K562 (cell line): ENCODE data around the gene GSS. TPM values are rescaled to one million over a fixed set of nuclear protein-coding genes. Genes with fewer than 3 reads are reported as not detected.

Source experiments
- CEBPG ChIP-seq, 3 experiments: fragments of 200-800 bp in 1 of 3; sonication (Bioruptor generic) in 1 of 3; sonication (generic) in 1 of 3; formaldehyde crosslinking in 1 of 3; IDR thresholded peaks in 2 of 3; conservative IDR thresholded peaks in 1 of 3; 2 replicates each; pipeline versions ENCODE4 v1.6.1 to v1.8.0; 2016 to 2022; ENCODE audit warnings: missing compliant biosample characterization in 2 of 3, missing genetic modification characterization in 2 of 3, mild to moderate bottlenecking in 1 of 3, missing genetic modification reagents in 1 of 3
- CREBBP ChIP-seq: IDR thresholded peaks from one replicate; pipeline ENCODE4 v1.6.1; 2012; ENCODE audit warnings: low read depth, mild to moderate bottlenecking, control low read depth, inconsistent platforms, low read length
- CXXC5 ChIP-seq: fragments of 250-450 bp; sonication (Bioruptor Pico); IDR thresholded peaks from 2 replicates; pipeline ENCODE4 v1.8.0; 2022; ENCODE audit warnings: inconsistent platforms, mild to moderate bottlenecking, moderate library complexity
- E2F4 ChIP-seq: sonication (generic); formaldehyde crosslinking; IDR thresholded peaks from 2 replicates; pipeline ENCODE4 v1.8.0; 2022; ENCODE audit warnings: mild to moderate bottlenecking, low read depth, missing genetic modification reagents
- ETS1 ChIP-seq: conservative IDR thresholded peaks from 2 replicates; pipeline ENCODE4 v1.6.1; 2011; ENCODE audit warnings: low read depth, mild to moderate bottlenecking, low read length; ENCODE audit not compliant: control insufficient read depth
- GTF2F1 ChIP-seq: IDR thresholded peaks from 2 replicates; pipeline ENCODE4 v1.6.1; 2011; ENCODE audit warnings: low read depth, low read length, improper control_type of control experiment
- HCFC1 ChIP-seq: IDR thresholded peaks from 2 replicates; pipeline ENCODE4 v1.6.1; 2012; ENCODE audit warnings: low read depth, low read length, improper control_type of control experiment
- MAZ ChIP-seq, 2 experiments: fragments of 450-650 bp in 1 of 2; sonication (generic) in 1 of 2; formaldehyde crosslinking; IDR thresholded peaks in 1 of 2; conservative IDR thresholded peaks in 1 of 2; 2 replicates each; pipeline versions ENCODE4 v1.4.0 to v1.5.0; 2020; ENCODE audit warnings: mild to moderate bottlenecking in 1 of 2, missing genetic modification reagents in 1 of 2
- NCOA1 ChIP-seq: fragments of 450-650 bp; IDR thresholded peaks from 2 replicates; pipeline ENCODE4 v1.6.1; 2016; ENCODE audit warnings: low read depth
- NRF1 ChIP-seq, 2 experiments: fragments of 450-650 bp; IDR thresholded peaks in 1 of 2; conservative IDR thresholded peaks in 1 of 2; 2 replicates each; pipeline ENCODE4 v1.6.1; 2014; ENCODE audit warnings: mild to moderate bottlenecking in 2 of 2
- PPARD ChIP-seq: fragments of 250-450 bp; sonication (Bioruptor Pico); IDR thresholded peaks from 2 replicates; pipeline ENCODE4 v1.8.0; 2022; ENCODE audit warnings: inconsistent platforms, mild to moderate bottlenecking, moderate library complexity
- RAD21 ChIP-seq, 2 experiments: fragments of 250-450 bp in 1 of 2; fragments of 450-650 bp in 1 of 2; sonication (Bioruptor Pico) in 1 of 2; formaldehyde crosslinking in 1 of 2; IDR thresholded peaks in 1 of 2; conservative IDR thresholded peaks in 1 of 2; 2 replicates each; pipeline versions ENCODE4 v1.4.0 to v1.8.0; 2020 to 2022; ENCODE audit warnings: mild to moderate bottlenecking in 2 of 2, moderate library complexity in 1 of 2
- SAFB ChIP-seq: fragments of 200-400 bp; formaldehyde crosslinking; IDR thresholded peaks from 2 replicates; pipeline ENCODE4 v1.6.1; 2017; ENCODE audit warnings: low read depth, low read length, borderline replicate concordance
- SAP30 ChIP-seq: fragments of 200-600 bp; sonication (generic); IDR thresholded peaks from 2 replicates; pipeline ENCODE4 v1.6.1; 2012; ENCODE audit warnings: borderline replicate concordance, low read depth, mild to moderate bottlenecking, moderate library complexity, low read length, control low read depth, inconsistent platforms; ENCODE audit not compliant: insufficient read depth, poor library complexity, severe bottlenecking
- SMAD1 ChIP-seq: fragments of 150-350 bp; IDR thresholded peaks from 2 replicates; pipeline ENCODE4 v1.6.1; 2014; ENCODE audit warnings: low read length, low read depth; ENCODE audit not compliant: partially characterized antibody
- SMARCE1 ChIP-seq: fragments of 450-650 bp; IDR thresholded peaks from 2 replicates; pipeline ENCODE4 v1.7.1; 2016; ENCODE audit warnings: mild to moderate bottlenecking
- TAF7 ChIP-seq: fragments of 450-650 bp; IDR thresholded peaks from 2 replicates; pipeline ENCODE4 v1.6.1; 2016; ENCODE audit warnings: missing genetic modification characterization, missing compliant biosample characterization
- TFE3 ChIP-seq: fragments of 450-650 bp; formaldehyde crosslinking; IDR thresholded peaks from 2 replicates; pipeline ENCODE4 v1.4.0; 2020; ENCODE audit warnings: mild to moderate bottlenecking, mixed read lengths
- THRAP3 ChIP-seq: fragments of 450-650 bp; IDR thresholded peaks from 2 replicates; pipeline ENCODE4 v1.6.1; 2016; ENCODE audit warnings: mild to moderate bottlenecking, inconsistent platforms, borderline replicate concordance
- TRIM24 ChIP-seq, 2 experiments: fragments of 450-650 bp; IDR thresholded peaks; 2 replicates each; pipeline ENCODE4 v1.6.1; 2016
- USF1 ChIP-seq: sonication (generic); formaldehyde crosslinking; IDR thresholded peaks from 2 replicates; pipeline ENCODE4 v1.9.0; 2022; ENCODE audit warnings: mild to moderate bottlenecking, missing genetic modification reagents
- XRCC5 ChIP-seq: fragments of 200-400 bp; formaldehyde crosslinking; IDR thresholded peaks from 2 replicates; pipeline ENCODE4 v1.6.1; 2017; ENCODE audit warnings: low read depth, mild to moderate bottlenecking, low read length
- ZNF143 ChIP-seq: sonication (generic); formaldehyde crosslinking; IDR thresholded peaks from 2 replicates; pipeline ENCODE4 v1.9.0; 2022; ENCODE audit warnings: mild to moderate bottlenecking, missing genetic modification reagents
- ZNF263 ChIP-seq: sonication (generic); formaldehyde crosslinking; IDR thresholded peaks from 2 replicates; pipeline ENCODE4 v1.8.0; 2022; ENCODE audit warnings: mild to moderate bottlenecking, missing genetic modification reagents, borderline replicate concordance
- ZNF316 ChIP-seq: fragments of 450-650 bp; IDR thresholded peaks from 2 replicates; pipeline ENCODE4 v1.6.1; 2016
- ZSCAN29 ChIP-seq: fragments of 450-650 bp; IDR thresholded peaks from 2 replicates; pipeline ENCODE4 v1.6.1; 2017
- polyA plus RNA-seq, 8 experiments: library from polyadenylated mRNA; depleted of rRNA in 4 of 8; stranded (reverse) in 5 of 8; unstranded in 3 of 8; fragments of >200 nt; fragmentation: Nextera tagmentation in 2 of 8; fragmentation: Illumina TruSeq in 1 of 8; extraction: Ambion mirVana in 2 of 8; extraction: Trizol in 1 of 8; gene quantifications; 2 replicates each; pipeline versions ENCODE4 v1.2.1 to v1.2.3, GENCODE V29; 2011 to 2014; ENCODE audit warnings: inconsistent platforms in 1 of 8, missing spikeins in 1 of 8
- total RNA-seq, 7 experiments: library from RNA; depleted of rRNA in 6 of 7; stranded (reverse); fragments of >200 nt in 6 of 7; fragmentation: Illumina TruSeq in 2 of 7; extraction: Trizol in 2 of 7; gene quantifications; 2 replicates each; pipeline versions ENCODE4 v1.2.1 to v1.2.3, GENCODE V29; 2011 to 2021; ENCODE audit warnings: low replicate concordance in 1 of 7

GSS gene
- total and polyA plus RNA-seq, 9 of the 15 experiments (the other 6 are each of a cell fraction or from before 2014, with no cell fraction given) = 18.4 to 165 (median 89.4) TPM

- TF ChIP-seq HCFC1 (no peak), CREBBP (no peak), THRAP3 (no peak), CEBPG (CRISPR knock-in tag; IDR thresholded peaks at IDR 0.05) (no peak), CEBPG (tag; conservative IDR thresholded peaks at IDR 0.05 in 1 of 2, IDR thresholded peaks at IDR 0.05 in 1 of 2) (no peak), SAFB (no peak), NRF1 (conservative IDR thresholded peaks at IDR 0.05 in 1 of 2, IDR thresholded peaks at IDR 0.05 in 1 of 2) (peak in 1 of 2 experiments; percentile 15; a peak in 1 of 4 replicates), USF1 (no peak), PPARD (CRISPR knock-in tag) (no peak), XRCC5 (no peak), ZSCAN29 (no peak), ETS1 (no peak), MAZ (CRISPR knock-in tag; conservative IDR thresholded peaks at IDR 0.05 in 1 of 2, IDR thresholded peaks at IDR 0.05 in 1 of 2) (no peak), ZNF316 (peak; percentile 98), E2F4 (CRISPR knock-in tag) (no peak), TRIM24 (IDR thresholded peaks at IDR 0.05) (peak; percentile 95 to 98), NCOA1 (peak; percentile 74; the same call in 1 of the 2 replicates), ZNF143 (CRISPR knock-in tag) (no peak), SMARCE1 (peak; percentile 90), SMAD1 (no peak), TAF7 (tag) (no peak), TFE3 (no peak), RAD21 (CRISPR knock-in tag; conservative IDR thresholded peaks at IDR 0.05 in 1 of 2, IDR thresholded peaks at IDR 0.05 in 1 of 2) (no peak), CXXC5 (peak; percentile 18; the same call in 1 of the 2 replicates), SAP30 (no peak), ZNF263 (CRISPR knock-in tag) (no peak), GTF2F1 (no peak)
These were observed 67.1 kb downstream of the GSS start (continued) for GRCh38 chr20:34888468-34888867.
